Fibroblast of lung (primary cell): ENCODE measurements around the gene OSTC.

ENCODE experiments used
- CTCF ChIP-seq, 2 donors: IDR thresholded peaks in 1 of 2; conservative IDR thresholded peaks in 1 of 2; 1 replicate in 1 of 2; 2 replicates in 1 of 2; pipeline ENCODE4 v1.5.1; 2011 to 2012; ENCODE audit warnings: low read length in 2 of 2, control low read depth in 1 of 2, inconsistent platforms in 1 of 2, low read depth in 1 of 2, mild to moderate bottlenecking in 1 of 2
- EZH2 ChIP-seq: IDR thresholded peaks from 2 replicates; pipeline ENCODE4 v1.5.1; 2012; ENCODE audit warnings: low read length, control low read depth, mild to moderate bottlenecking; ENCODE audit errors: missing control alignments

GRCh38 chr4:108644237-108644636, 6.2 kb upstream of the OSTC start:
- TF ChIP-seq CTCF (conservative IDR thresholded peaks at IDR 0.05 in 1 of 2, IDR thresholded peaks at IDR 0.05 in 1 of 2; ENCODE audit: low read depth in 1 of 2, low read length in 2 of 2) (no peak), EZH2 (no peak)
